A549 (cell line): Measurements from ENCODE around the gene GPT2. TPM values are rescaled to one million over a fixed set of nuclear protein-coding genes. Genes with fewer than 3 reads are reported as not detected.

Experiments used
- ATAC-seq, 2 experiments: fragments of 200-7000 bp in 1 of 2; fragments of >200 bp in 1 of 2; cut with Nextera tagmentation in 1 of 2; cut with Tn5 transposase in 1 of 2; 3 replicates each; pipeline versions ENCODE4 v1.8.0 to v1.9.1; 2018 to 2020; ENCODE audit warnings: mild to moderate bottlenecking in 1 of 2, moderate library complexity in 1 of 2
- CTCF ChIA-PET: fragments of 300-600 bp; sonication (Branson Sonifier 250); formaldehyde crosslinking; extraction: SDS; loops from one replicate; lab custom pipeline; 2021; ENCODE audit warnings: antibody characterized with exemption, inconsistent platforms; lab: Yijun Ruan, JAX
- POLR2A ChIA-PET: fragments of 350-600 bp; formaldehyde crosslinking; extraction: SDS; loops from one replicate; lab custom pipeline; 2021; ENCODE audit warnings: antibody characterized with exemption, inconsistent platforms; lab: Yijun Ruan, JAX
- DNase-seq, 2 experiments: peaks; one replicate each; pipeline versions ENCODE4 v3.0.0 to v3.0.0-alpha.2; 2011 to 2016; ENCODE audit warnings: low read depth in 1 of 2, low spot score in 1 of 2
- FAIRE-seq: peaks from 2 replicates; lab custom pipeline; 2011; peaks lifted over from hg19 to GRCh38; lab: Jason Lieb, UNC
- H3K27ac ChIP-seq, 2 experiments: fragments of >200 bp; sonication (Bioruptor Twin); formaldehyde crosslinking; 3 replicates each; pipeline ENCODE4 v1.5.1; 2016 to 2017
- H3K4me1 ChIP-seq: fragments of >200 bp; sonication (Bioruptor Twin); formaldehyde crosslinking; 3 replicates; pipeline ENCODE4 v1.6.1; 2016
- H3K4me2 ChIP-seq: fragments of >200 bp; sonication (Bioruptor Twin); formaldehyde crosslinking; 3 replicates; pipeline ENCODE4 v1.6.1; 2016
- H3K4me3 ChIP-seq: fragments of >200 bp; sonication (Bioruptor Twin); formaldehyde crosslinking; 3 replicates; pipeline ENCODE4 v1.5.1; 2016
- H3K9me3 ChIP-seq: fragments of >200 bp; sonication (Bioruptor Twin); formaldehyde crosslinking; 3 replicates; pipeline ENCODE4 v1.6.1; 2016
- CEBPB ChIP-seq, 2 experiments: fragments of >200 bp in 1 of 2; sonication (Bioruptor Twin) in 1 of 2; formaldehyde crosslinking in 1 of 2; IDR thresholded peaks; 2 replicates each; pipeline ENCODE4 v1.6.1; 2012 to 2016
- CHD2 ChIP-seq: fragments of 150-350 bp; IDR thresholded peaks from 2 replicates; pipeline ENCODE4 v1.6.1; 2014; ENCODE audit warnings: low read length; ENCODE audit not compliant: partially characterized antibody
- CHD4 ChIP-seq: fragments of 200-600 bp; sonication (generic); IDR thresholded peaks from 2 replicates; pipeline ENCODE4 v1.6.1; 2016; ENCODE audit warnings: antibody characterized with exemption, mild to moderate bottlenecking, borderline replicate concordance
- ELK1 ChIP-seq: fragments of 150-350 bp; IDR thresholded peaks from 2 replicates; pipeline ENCODE4 v1.6.1; 2014; ENCODE audit warnings: low read depth, mild to moderate bottlenecking, low read length
- FOSB ChIP-seq: fragments of 250-450 bp; sonication (Bioruptor Pico); IDR thresholded peaks from 2 replicates; pipeline ENCODE4 v1.5.0; 2020; ENCODE audit warnings: mild to moderate bottlenecking, moderate library complexity
- FOXS1 ChIP-seq: fragments of 250-450 bp; sonication (Bioruptor Pico); IDR thresholded peaks from 2 replicates; pipeline ENCODE4 v1.5.0; 2020; ENCODE audit warnings: mild to moderate bottlenecking, moderate library complexity
- HEYL ChIP-seq: fragments of 250-450 bp; sonication (Bioruptor Pico); IDR thresholded peaks from 2 replicates; pipeline ENCODE4 v1.8.0; 2021; ENCODE audit warnings: mild to moderate bottlenecking, moderate library complexity
- HMGXB4 ChIP-seq: fragments of 250-450 bp; sonication (Bioruptor Pico); IDR thresholded peaks from 2 replicates; pipeline ENCODE4 v1.5.0; 2021; ENCODE audit warnings: mild to moderate bottlenecking, moderate library complexity, borderline replicate concordance
- HOXB13 ChIP-seq: fragments of 250-450 bp; sonication (Bioruptor Pico); IDR thresholded peaks from 2 replicates; pipeline ENCODE4 v1.5.0; 2020; ENCODE audit warnings: low read depth, mild to moderate bottlenecking, moderate library complexity
- JUN ChIP-seq, 2 experiments: fragments of >200 bp; sonication (Bioruptor Twin); formaldehyde crosslinking; IDR thresholded peaks; 2 replicates in 1 of 2; 3 replicates in 1 of 2; pipeline ENCODE4 v1.6.1; 2016 to 2017
- JUNB ChIP-seq: fragments of >200 bp; sonication (Bioruptor Twin); formaldehyde crosslinking; IDR thresholded peaks from 2 replicates; pipeline ENCODE4 v1.6.1; 2016
- KDM1A ChIP-seq: fragments of 200-600 bp; sonication (generic); IDR thresholded peaks from 2 replicates; pipeline ENCODE4 v1.6.1; 2016; ENCODE audit warnings: low read depth, mild to moderate bottlenecking
- KDM5A ChIP-seq: fragments of 200-600 bp; sonication (generic); IDR thresholded peaks from 2 replicates; pipeline ENCODE4 v1.6.1; 2016; ENCODE audit warnings: antibody characterized with exemption, mild to moderate bottlenecking
- NFE2L2 ChIP-seq: fragments of 150-350 bp; conservative IDR thresholded peaks from 2 replicates; pipeline ENCODE4 v1.6.1; 2014; ENCODE audit warnings: low read length
- NPAS2 ChIP-seq: fragments of 250-450 bp; sonication (Bioruptor Pico); IDR thresholded peaks from 2 replicates; pipeline ENCODE4 v1.8.0; 2022; ENCODE audit warnings: mild to moderate bottlenecking, moderate library complexity, borderline replicate concordance
- NR3C1 ChIP-seq: fragments of >200 bp; sonication (Bioruptor Twin); formaldehyde crosslinking; IDR thresholded peaks from 3 replicates; pipeline ENCODE4 v1.6.1; 2017
- POLR2AphosphoS2 ChIP-seq: conservative IDR thresholded peaks from 2 replicates; pipeline ENCODE4 v1.6.1; 2012; ENCODE audit warnings: low read length, improper control_type of control experiment, inconsistent platforms
- REST ChIP-seq: fragments of 200-600 bp; sonication (generic); IDR thresholded peaks from 2 replicates; pipeline ENCODE4 v1.6.1; 2016; ENCODE audit warnings: antibody characterized with exemption, mild to moderate bottlenecking, moderate library complexity
- RNF2 ChIP-seq: fragments of 200-600 bp; sonication (generic); IDR thresholded peaks from 2 replicates; pipeline ENCODE4 v1.6.1; 2016; ENCODE audit warnings: low read depth, mild to moderate bottlenecking, antibody characterized with exemption, moderate library complexity, borderline replicate concordance
- ZNF302 ChIP-seq: fragments of 250-450 bp; sonication (Bioruptor Pico); IDR thresholded peaks from 2 replicates; pipeline ENCODE4 v1.9.0; 2021; ENCODE audit warnings: inconsistent platforms, mild to moderate bottlenecking, moderate library complexity
- WGBS: methylation state at CpG from one replicate; pipeline ENCODE4 v1.1.6; 2017; ENCODE audit errors: missing lambda C conversion rate; 5-methylcytosine and 5-hydroxymethylcytosine counted together
- polyA plus RNA-seq, 4 experiments: library from polyadenylated mRNA; depleted of rRNA in 3 of 4; stranded (reverse); fragments of >200 nt; fragmentation: RNase III in 1 of 4; extraction: RNeasy Plus Mini Kit Qiagen cat#74134 plus additional on column Dnase treatment in 1 of 4; gene quantifications; 2 replicates in 3 of 4; 3 replicates in 1 of 4; pipeline ENCODE4 v1.2.3, GENCODE V29; 2011 to 2017
- TF ChIP-seq, protein P1 (sequence below): fragments of >200 bp; sonication (Bioruptor Twin); formaldehyde crosslinking; IDR thresholded peaks from 2 replicates; pipeline ENCODE4 v1.6.1; 2016
- TF ChIP-seq, protein P2 (sequence below): fragments of 250-450 bp; sonication (Bioruptor Pico); IDR thresholded peaks from 2 replicates; pipeline ENCODE4 v1.5.0; 2020; ENCODE audit warnings: low read depth, mild to moderate bottlenecking, moderate library complexity

GPT2 gene
- polyA plus RNA-seq, 2 of the 4 experiments (the other 2 are of a cell fraction) = 8.9 to 15.3 TPM

DNA sequence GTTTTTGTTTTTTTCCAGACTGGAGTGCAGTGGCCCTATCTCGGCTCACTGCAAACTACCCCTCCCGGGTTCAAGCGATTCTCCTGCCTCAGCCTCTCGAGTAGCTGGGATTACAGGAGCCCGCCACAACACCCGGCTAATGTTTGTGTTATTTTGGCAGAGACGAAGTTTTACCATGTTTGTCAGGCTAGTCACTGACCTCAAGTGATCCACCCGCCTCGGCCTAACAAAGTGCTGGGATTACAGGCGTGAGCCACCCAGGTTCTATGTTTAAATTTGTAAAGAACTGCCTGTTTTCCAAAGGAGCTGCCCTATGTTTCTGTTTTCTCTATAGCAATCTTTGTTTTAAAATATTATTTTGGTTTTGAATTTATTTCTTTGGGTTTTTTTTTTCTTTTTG, 39.4 kb upstream of the GPT2 start:
- no peak overlapping the region for H3K4me2 ChIP-seq
- TF ChIP-seq FOXS1 (CRISPR knock-in tag) = no peak
- TF ChIP-seq REST = no peak
- TF ChIP-seq KDM1A = no peak
- no peak for TF ChIP-seq NPAS2 (CRISPR knock-in tag)
- TF ChIP-seq POLR2AphosphoS2 = no peak
- no peak for TF ChIP-seq ELK1
- TF ChIP-seq, protein P1, sequence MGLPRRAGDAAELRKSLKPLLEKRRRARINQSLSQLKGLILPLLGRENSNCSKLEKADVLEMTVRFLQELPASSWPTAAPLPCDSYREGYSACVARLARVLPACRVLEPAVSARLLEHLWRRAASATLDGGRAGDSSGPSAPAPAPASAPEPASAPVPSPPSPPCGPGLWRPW = no peak
- TF ChIP-seq HEYL (CRISPR knock-in tag) = no peak
- no peak for TF ChIP-seq JUN (IDR thresholded peaks at IDR 0.05)
- no peak for TF ChIP-seq HOXB13 (CRISPR knock-in tag)
- no peak for TF ChIP-seq ZNF302 (CRISPR knock-in tag)
- no peak for TF ChIP-seq CEBPB (IDR thresholded peaks at IDR 0.05)
- TF ChIP-seq, all 56 proteins: peak for 0
- POLR2A ChIA-PET = interaction anchor here (1.1 kb wide), 1 partner anchor 14 kb away, joined by 3 read pairs; the partner anchor contains the start of gene C16orf87
- Histone ChIP-seq H3K27ac (no peak overlapping the region), H3K4me1 (no peaks in the 10 kb centered on the region), H3K9me3 (peaks cover 4% of the 10 kb centered on the region; the same call in 1 of the 3 replicates), H3K4me3 (no peak overlapping the region)
- 79% methylated on average over 10 of the region's 10 CpGs for WGBS
- DNase-seq (no peak), ATAC-seq (no peak), FAIRE-seq (no peak)
- CTCF ChIA-PET = interaction anchor here (0.7 to 2.9 kb wide), 5 partner anchors 9 to 85 kb away, joined by 3 to 29 read pairs (median 4); no protein-coding TSS in a partner anchor

- DNase-seq (no peak), FAIRE-seq (no peak), ATAC-seq (no peak)
- Histone ChIP-seq H3K4me3 (no peak overlapping the region), H3K4me2 (no peak overlapping the region), H3K4me1 (no peaks in the 10 kb centered on the region), H3K9me3 (peaks cover 4% of the 10 kb centered on the region; the same call in 1 of the 3 replicates), H3K27ac (no peak overlapping the region)
- ChIA-PET CTCF (interaction anchor here (0.9 to 2.9 kb wide), 6 partner anchors 8 to 173 kb away, joined by 3 to 29 read pairs (median 4); no protein-coding TSS in a partner anchor), POLR2A (interaction anchor here (1.1 kb wide), 1 partner anchor 15 kb away, joined by 3 read pairs; the partner anchor contains the start of gene C16orf87)
- TF ChIP-seq RNF2 (no peak), HMGXB4 (CRISPR knock-in tag) (no peak), HOXB13 (CRISPR knock-in tag) (no peak), FOSB (CRISPR knock-in tag) (no peak), JUNB (no peak), KDM5A (no peak), NFE2L2 (no peak), POLR2AphosphoS2 (no peak), NR3C1 (no peak), CEBPB (IDR thresholded peaks at IDR 0.05) (no peak), CHD2 (no peak), CHD4 (no peak)
- TF ChIP-seq, protein P2, sequence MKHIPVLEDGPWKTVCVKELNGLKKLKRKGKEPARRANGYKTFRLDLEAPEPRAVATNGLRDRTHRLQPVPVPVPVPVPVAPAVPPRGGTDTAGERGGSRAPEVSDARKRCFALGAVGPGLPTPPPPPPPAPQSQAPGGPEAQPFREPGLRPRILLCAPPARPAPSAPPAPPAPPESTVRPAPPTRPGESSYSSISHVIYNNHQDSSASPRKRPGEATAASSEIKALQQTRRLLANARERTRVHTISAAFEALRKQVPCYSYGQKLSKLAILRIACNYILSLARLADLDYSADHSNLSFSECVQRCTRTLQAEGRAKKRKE (CRISPR knock-in tag) = no peak
- 73% methylated on average over 5 of the region's 5 CpGs for whole genome bisulfite sequencing
These were observed 38.2 kb upstream of the GPT2 start for GRCh38 chr16:46845952-46846351.
